Liver (tissue), 3 donors: ENCODE measurements around the gene ZNF74.

Experiments
- EGR1 ChIP-seq, 2 donors: IDR thresholded peaks; 2 replicates each; pipeline ENCODE4 v1.6.1; 2016 to 2018; ENCODE audit warnings: antibody characterized with exemption in 2 of 2, low read depth in 2 of 2
- FOXA1 ChIP-seq: IDR thresholded peaks from 2 replicates; pipeline ENCODE4 v1.6.1; 2016; ENCODE audit warnings: antibody characterized with exemption
- GABPA ChIP-seq, 2 donors: IDR thresholded peaks in 1 of 2; conservative IDR thresholded peaks in 1 of 2; 2 replicates each; pipeline ENCODE4 v1.6.1; 2016; ENCODE audit warnings: antibody characterized with exemption in 2 of 2, mild to moderate bottlenecking in 1 of 2, moderate library complexity in 1 of 2
- HNF4A ChIP-seq, 2 donors: conservative IDR thresholded peaks; 2 replicates each; pipeline ENCODE4 v1.6.1; 2016; ENCODE audit warnings: antibody characterized with exemption in 2 of 2, mild to moderate bottlenecking in 2 of 2
- JUND ChIP-seq, 2 donors: IDR thresholded peaks; 2 replicates each; pipeline ENCODE4 v1.6.1; 2016; ENCODE audit warnings: antibody characterized with exemption in 2 of 2
- RAD21 ChIP-seq, 2 donors: IDR thresholded peaks; 2 replicates each; pipeline ENCODE4 v1.6.1; 2016; ENCODE audit warnings: antibody characterized with exemption in 2 of 2, mild to moderate bottlenecking in 2 of 2
- RXRA ChIP-seq, 2 donors: IDR thresholded peaks; 2 replicates each; pipeline ENCODE4 v1.6.1; 2017 to 2018; ENCODE audit warnings: antibody characterized with exemption in 2 of 2, mild to moderate bottlenecking in 1 of 2
- SP1 ChIP-seq: IDR thresholded peaks from 2 replicates; pipeline ENCODE4 v1.6.1; 2018; ENCODE audit warnings: antibody characterized with exemption, mild to moderate bottlenecking
- TAF1 ChIP-seq: conservative IDR thresholded peaks from 2 replicates; pipeline ENCODE4 v1.6.1; 2016; ENCODE audit warnings: antibody characterized with exemption, mild to moderate bottlenecking
- YY1 ChIP-seq: IDR thresholded peaks from 2 replicates; pipeline ENCODE4 v1.6.1; 2016; ENCODE audit warnings: antibody characterized with exemption, mild to moderate bottlenecking
- TF ChIP-seq, protein P1 (sequence below): fragments of 150-350 bp; IDR thresholded peaks from 2 replicates; pipeline ENCODE4 v1.5.1; 2017; ENCODE audit warnings: improper control_type of control experiment, low read depth, low read length; ENCODE audit not compliant: missing input control
- TF ChIP-seq, protein P2 (sequence below): IDR thresholded peaks from 2 replicates; pipeline ENCODE4 v1.6.1; 2016; ENCODE audit warnings: antibody characterized with exemption
- donor health status: healthy.
- donor health status: healthy.

DNA sequence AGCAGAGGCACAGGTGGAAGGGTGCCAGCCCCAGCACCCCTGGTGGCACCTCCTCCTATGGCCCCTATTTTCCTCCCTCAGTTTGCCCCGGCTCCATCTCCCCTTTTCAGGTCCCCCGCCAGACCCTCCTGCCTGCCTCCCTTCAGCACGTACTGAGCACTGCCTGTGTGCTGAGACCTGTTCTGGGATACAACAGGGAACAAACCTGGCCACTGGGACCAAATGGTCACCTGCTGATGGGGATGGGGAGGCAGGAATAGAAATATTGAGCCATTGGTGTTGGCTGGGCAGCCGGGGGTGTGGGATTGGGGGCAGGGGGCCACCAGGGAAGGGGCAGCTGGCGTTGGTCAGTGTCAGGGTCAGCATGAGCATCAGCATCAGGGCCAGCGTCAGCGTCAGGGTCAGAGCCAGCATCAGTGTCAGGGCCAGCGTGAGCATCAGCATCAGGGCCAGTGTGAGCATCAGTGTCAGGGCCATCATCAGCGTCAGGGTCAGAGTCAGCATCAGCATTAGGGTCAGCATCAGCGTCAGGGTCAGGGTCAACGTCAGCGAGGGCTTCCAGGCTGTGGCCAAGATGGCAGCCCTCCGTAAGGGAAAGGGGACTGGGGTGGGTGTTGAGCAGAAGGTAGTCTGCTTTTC is 7.5 kb downstream of the ZNF74 start:
- TF ChIP-seq GABPA (IDR thresholded peaks at IDR 0.05 in 1 of 2, conservative IDR thresholded peaks at IDR 0.05 in 1 of 2) (no peak), JUND (IDR thresholded peaks at IDR 0.05) (no peak), RAD21 (IDR thresholded peaks at IDR 0.05) (no peak), RXRA (IDR thresholded peaks at IDR 0.05) (no peak), EGR1 (IDR thresholded peaks at IDR 0.05; ENCODE audit: low read depth in 2 of 2) (no peak), YY1 (no peak), HNF4A (conservative IDR thresholded peaks at IDR 0.05) (no peak), SP1 (no peak), TAF1 (no peak), FOXA1 (no peak)
- TF ChIP-seq, protein P1, sequence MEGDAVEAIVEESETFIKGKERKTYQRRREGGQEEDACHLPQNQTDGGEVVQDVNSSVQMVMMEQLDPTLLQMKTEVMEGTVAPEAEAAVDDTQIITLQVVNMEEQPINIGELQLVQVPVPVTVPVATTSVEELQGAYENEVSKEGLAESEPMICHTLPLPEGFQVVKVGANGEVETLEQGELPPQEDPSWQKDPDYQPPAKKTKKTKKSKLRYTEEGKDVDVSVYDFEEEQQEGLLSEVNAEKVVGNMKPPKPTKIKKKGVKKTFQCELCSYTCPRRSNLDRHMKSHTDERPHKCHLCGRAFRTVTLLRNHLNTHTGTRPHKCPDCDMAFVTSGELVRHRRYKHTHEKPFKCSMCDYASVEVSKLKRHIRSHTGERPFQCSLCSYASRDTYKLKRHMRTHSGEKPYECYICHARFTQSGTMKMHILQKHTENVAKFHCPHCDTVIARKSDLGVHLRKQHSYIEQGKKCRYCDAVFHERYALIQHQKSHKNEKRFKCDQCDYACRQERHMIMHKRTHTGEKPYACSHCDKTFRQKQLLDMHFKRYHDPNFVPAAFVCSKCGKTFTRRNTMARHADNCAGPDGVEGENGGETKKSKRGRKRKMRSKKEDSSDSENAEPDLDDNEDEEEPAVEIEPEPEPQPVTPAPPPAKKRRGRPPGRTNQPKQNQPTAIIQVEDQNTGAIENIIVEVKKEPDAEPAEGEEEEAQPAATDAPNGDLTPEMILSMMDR: no peak
- TF ChIP-seq, protein P2, sequence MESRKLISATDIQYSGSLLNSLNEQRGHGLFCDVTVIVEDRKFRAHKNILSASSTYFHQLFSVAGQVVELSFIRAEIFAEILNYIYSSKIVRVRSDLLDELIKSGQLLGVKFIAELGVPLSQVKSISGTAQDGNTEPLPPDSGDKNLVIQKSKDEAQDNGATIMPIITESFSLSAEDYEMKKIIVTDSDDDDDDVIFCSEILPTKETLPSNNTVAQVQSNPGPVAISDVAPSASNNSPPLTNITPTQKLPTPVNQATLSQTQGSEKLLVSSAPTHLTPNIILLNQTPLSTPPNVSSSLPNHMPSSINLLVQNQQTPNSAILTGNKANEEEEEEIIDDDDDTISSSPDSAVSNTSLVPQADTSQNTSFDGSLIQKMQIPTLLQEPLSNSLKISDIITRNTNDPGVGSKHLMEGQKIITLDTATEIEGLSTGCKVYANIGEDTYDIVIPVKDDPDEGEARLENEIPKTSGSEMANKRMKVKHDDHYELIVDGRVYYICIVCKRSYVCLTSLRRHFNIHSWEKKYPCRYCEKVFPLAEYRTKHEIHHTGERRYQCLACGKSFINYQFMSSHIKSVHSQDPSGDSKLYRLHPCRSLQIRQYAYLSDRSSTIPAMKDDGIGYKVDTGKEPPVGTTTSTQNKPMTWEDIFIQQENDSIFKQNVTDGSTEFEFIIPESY: no peak
